ENCODE results near the gene DGKQ.

DGKQ gene

GRCh38 chr4:910366-911091 is 62.8 kb downstream of the DGKQ start:
- Histone ChIP-seq H3K27me3 (ENCODE audit: low read length) (no peaks in the 10 kb centered on the region), H4K20me1 (ENCODE audit: low read depth, low read length) (no peaks in the 10 kb centered on the region), H3K79me2 (ENCODE audit: insufficient read depth, low read length) (peaks cover 22% of the 10 kb centered on the region), H3K9ac (ENCODE audit: low read length) (no peak overlapping the region), H3K4me2 (ENCODE audit: low read depth, low read length, poor library complexity, severe bottlenecking) (no peak overlapping the region), H2AFZ (ENCODE audit: low read depth, low read length, severe bottlenecking) (no peak overlapping the region), H3K36me3 (ENCODE audit: low read length) (no peaks in the 10 kb centered on the region), H3K27ac (ENCODE audit: low read depth, low read length) (no peak overlapping the region), H3K9me2 (replicated peaks; ENCODE audit: insufficient read depth, low read length) (no peaks in the 10 kb centered on the region), H3K9me3 (ENCODE audit: insufficient read depth, low read length) (no peaks in the 10 kb centered on the region), H3F3A (ENCODE audit: insufficient read depth) (no peaks in the 10 kb centered on the region), H3K4me3 (ENCODE audit: insufficient read depth, low read length, poor library complexity, severe bottlenecking) (no peak overlapping the region)
- TF ChIP-seq EZH2phosphoT487 (conservative IDR thresholded peaks at IDR 0.05; ENCODE audit: low read length) (no peak), CTCF (IDR thresholded peaks at IDR 0.05; ENCODE audit: insufficient read depth, low read length, poor library complexity, severe bottlenecking) (no peak)

GRCh38 chr4:909821-910220 is 63.5 kb downstream of the DGKQ start:
- Histone ChIP-seq H3K79me2 (ENCODE audit: insufficient read depth, low read length) (peaks cover 15% of the 10 kb centered on the region), H3K9ac (ENCODE audit: low read length) (no peak overlapping the region), H3K9me2 (replicated peaks; ENCODE audit: insufficient read depth, low read length) (no peaks in the 10 kb centered on the region), H3K4me3 (ENCODE audit: insufficient read depth, low read length, poor library complexity, severe bottlenecking) (no peak overlapping the region), H3K27ac (ENCODE audit: low read depth, low read length) (no peak overlapping the region), H3K9me3 (ENCODE audit: insufficient read depth, low read length) (no peaks in the 10 kb centered on the region), H3F3A (ENCODE audit: insufficient read depth) (no peaks in the 10 kb centered on the region), H3K36me3 (ENCODE audit: low read length) (no peaks in the 10 kb centered on the region), H4K20me1 (ENCODE audit: low read depth, low read length) (no peaks in the 10 kb centered on the region), H2AFZ (ENCODE audit: low read depth, low read length, severe bottlenecking) (no peak overlapping the region), H3K4me2 (ENCODE audit: low read depth, low read length, poor library complexity, severe bottlenecking) (no peak overlapping the region), H3K27me3 (ENCODE audit: low read length) (no peaks in the 10 kb centered on the region)
- TF ChIP-seq EZH2phosphoT487 (conservative IDR thresholded peaks at IDR 0.05; ENCODE audit: low read length) (no peak), CTCF (IDR thresholded peaks at IDR 0.05; ENCODE audit: insufficient read depth, low read length, poor library complexity, severe bottlenecking) (no peak)

- no peak overlapping the region for H3K27ac ChIP-seq (ENCODE audit: low read depth, low read length)
- H3K4me2 ChIP-seq (ENCODE audit: low read depth, low read length, poor library complexity, severe bottlenecking) = no peak overlapping the region
- peaks cover 9% of the 10 kb centered on the region; the same call in 1 of the 2 replicates for H3K79me2 ChIP-seq (ENCODE audit: insufficient read depth, low read length)
- no peaks in the 10 kb centered on the region for H3K36me3 ChIP-seq (ENCODE audit: low read length)
- no peak overlapping the region for H2AFZ ChIP-seq (ENCODE audit: low read depth, low read length, severe bottlenecking)
- H3K27me3 ChIP-seq (ENCODE audit: low read length) = no peaks in the 10 kb centered on the region
- no peaks in the 10 kb centered on the region for H3F3A ChIP-seq (ENCODE audit: insufficient read depth)
- no peaks in the 10 kb centered on the region for H3K9me2 ChIP-seq (replicated peaks; ENCODE audit: insufficient read depth, low read length)
- no peaks in the 10 kb centered on the region for H4K20me1 ChIP-seq (ENCODE audit: low read depth, low read length)
- TF ChIP-seq EZH2phosphoT487 (conservative IDR thresholded peaks at IDR 0.05; ENCODE audit: low read length) (no peak), CTCF (IDR thresholded peaks at IDR 0.05; ENCODE audit: insufficient read depth, low read length, poor library complexity, severe bottlenecking) (no peak)
- no peak overlapping the region for H3K4me3 ChIP-seq (ENCODE audit: insufficient read depth, low read length, poor library complexity, severe bottlenecking)
- H3K9me3 ChIP-seq (ENCODE audit: insufficient read depth, low read length) = no peaks in the 10 kb centered on the region
- no peak overlapping the region for H3K9ac ChIP-seq (ENCODE audit: low read length)
Observed at GRCh38 chr4:909131-909571, 64.2 kb downstream of the DGKQ start.

Measured in SU-DHL-6 (cell line).